Stimulated activated CD8-positive, alpha-beta memory T cell treated with anti-CD3 and anti-CD28 coated beads, Interleukin-2, amount 100 ng/mL, for 48 hours (primary cell): ENCODE results near the gene CHRDL1.

Experiments used
- DNase-seq, 2 donors: peaks; one replicate each; pipeline ENCODE4 v3.0.0-alpha.2; 2020; ENCODE audit warnings: low read depth in 2 of 2

CHRDL1 gene

DNA sequence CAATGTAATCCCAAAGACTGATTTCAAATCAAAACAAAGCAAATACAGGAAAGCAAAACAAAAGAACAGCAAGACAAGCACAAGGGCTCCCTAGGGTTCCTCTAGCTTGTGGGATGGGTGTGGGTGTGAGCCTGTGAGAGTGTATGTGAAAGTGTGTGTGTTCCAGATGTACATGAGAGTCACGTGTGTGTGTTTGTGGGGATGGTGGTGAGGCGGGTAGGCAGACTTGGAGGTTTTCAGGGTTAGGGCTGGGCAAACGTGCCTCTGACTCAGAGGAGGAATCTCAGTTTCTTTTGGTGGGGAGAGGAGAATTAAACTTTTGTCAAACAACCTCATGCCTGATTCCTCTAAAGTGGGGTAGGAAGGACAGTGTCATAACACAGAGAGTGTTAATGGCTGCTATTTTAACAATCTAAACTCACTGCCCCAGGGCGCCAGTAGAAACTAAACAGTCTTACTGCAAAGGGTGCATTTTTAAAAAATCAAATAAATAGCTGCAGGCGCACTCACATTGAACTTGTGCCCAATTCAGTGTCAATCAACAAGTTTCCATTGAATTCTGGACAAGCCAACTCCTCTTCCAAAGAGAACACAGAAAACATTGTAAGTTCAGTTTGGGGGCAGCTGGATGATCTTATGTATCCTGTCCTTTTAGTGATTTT lies 51.8 kb downstream of the CHRDL1 start:
- DNase-seq: no peak

DNA sequence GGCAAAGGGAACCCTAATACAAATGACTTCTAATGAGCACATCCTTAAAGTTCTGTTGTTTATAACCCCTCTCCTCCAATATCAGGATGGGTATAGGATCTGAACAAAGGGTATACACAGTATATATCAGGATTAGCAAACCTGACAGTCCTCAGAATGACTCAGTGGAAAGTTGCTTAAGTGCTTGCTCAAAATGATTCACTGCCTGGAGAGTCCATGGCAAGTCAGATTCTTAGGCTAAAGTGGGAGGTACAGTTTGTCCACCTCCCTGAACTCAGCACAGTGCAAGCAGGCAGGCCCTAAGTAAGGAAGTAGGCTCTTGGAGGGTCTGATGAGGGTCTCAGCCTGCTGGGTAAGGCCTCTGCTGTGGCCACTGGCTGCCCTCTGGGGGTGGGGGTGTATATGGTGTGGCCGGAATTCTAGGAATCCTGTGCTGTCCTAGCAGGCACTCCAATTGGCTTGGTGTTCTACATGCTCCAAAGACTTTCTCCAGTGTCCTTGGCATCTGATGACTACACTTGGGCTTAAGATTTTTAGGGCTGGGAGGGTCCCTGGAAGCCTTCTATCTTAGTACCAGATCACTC lies 54.3 kb downstream of the CHRDL1 start:
- no peak for DNase-seq

DNA sequence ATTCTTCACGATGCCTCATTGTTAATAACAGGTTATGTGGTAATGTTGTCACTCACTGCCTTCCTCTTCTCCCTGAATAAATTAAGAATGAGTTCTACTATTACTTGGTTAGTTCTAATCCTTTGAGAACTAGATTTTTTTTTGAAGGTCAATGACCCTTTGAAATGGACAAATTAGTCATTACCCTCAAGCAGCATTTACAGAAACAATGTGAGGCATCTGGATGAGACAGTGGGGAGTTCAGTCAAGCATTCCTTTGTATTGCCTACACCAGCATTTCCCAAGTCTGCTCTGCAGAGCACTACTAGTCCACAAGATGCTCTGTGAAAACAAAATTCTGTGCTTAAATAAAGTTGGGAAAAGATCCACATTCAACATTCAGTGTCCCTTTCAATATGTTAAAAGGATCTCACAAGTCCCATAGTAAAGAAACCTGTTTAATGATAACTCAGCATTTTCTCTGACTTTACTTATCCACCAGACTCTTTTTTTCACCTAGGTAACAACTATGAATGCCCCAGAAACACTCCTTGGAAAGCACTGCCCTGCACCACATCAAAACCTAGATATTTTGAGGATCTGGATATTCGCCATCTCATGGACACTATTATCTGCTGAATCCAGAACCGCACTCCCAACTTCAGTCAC lies 60.6 kb downstream of the CHRDL1 start:
- DNase-seq: no peak

DNA sequence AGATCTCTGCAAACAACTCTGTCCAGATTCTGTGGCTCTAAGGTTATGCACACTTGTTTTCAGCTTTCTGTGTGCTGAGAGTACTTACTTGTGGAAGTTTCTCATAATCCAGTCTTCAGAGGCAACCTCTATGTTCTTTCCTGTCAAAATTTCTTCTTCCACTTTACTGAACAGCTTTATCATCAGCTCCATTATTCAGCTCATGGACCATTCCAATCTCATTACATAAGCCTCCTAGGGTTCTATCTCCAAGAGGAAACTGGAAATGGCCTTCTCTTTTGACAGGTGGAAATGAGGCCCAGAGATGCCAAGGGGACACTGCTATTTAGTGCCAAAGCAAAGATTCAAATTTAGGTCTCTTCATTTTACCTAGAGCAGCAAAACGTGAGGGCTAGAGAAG lies 61.3 kb downstream of the CHRDL1 start:
- DNase-seq: no peak

DNA sequence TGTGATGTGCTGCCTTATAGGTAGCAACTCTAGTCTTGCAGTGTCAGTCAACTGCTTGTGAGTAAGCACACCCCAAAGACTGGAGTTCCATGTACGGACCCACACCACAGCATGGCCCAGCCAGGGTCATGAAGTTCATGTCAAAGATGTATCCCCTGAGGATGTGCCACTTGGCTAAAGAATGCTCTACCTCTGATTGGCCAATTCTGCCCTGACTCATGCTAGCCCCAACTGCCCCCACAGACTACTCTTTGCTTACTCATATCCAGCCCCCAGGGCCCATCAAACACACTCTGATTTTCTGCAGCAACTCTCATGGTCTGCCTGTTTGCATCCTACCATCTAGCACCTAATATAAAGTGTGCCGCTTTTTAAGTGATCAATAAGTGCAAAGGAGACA lies 62.5 kb downstream of the CHRDL1 start:
- DNase-seq: no peak

DNA sequence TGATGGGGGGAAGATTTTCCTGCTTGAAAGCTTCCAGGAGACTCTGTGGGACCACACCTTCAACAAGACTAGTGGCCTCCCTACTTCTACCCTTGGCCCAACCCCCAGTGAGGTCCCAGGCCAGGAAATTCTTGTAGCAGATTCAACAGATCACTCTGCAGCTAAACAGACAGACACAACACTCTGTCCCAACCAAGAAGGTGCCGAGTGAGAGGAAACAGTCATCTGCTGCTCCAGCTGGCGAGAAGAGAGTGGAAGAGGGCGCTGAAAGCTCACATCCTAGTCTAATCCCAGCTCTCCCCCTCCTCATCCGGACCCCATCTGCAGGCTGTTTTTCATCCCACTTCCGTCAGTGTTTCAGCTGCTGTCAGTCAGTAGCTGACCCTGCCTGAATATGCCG lies 63.4 kb downstream of the CHRDL1 start:
- DNase-seq: no peak

DNA sequence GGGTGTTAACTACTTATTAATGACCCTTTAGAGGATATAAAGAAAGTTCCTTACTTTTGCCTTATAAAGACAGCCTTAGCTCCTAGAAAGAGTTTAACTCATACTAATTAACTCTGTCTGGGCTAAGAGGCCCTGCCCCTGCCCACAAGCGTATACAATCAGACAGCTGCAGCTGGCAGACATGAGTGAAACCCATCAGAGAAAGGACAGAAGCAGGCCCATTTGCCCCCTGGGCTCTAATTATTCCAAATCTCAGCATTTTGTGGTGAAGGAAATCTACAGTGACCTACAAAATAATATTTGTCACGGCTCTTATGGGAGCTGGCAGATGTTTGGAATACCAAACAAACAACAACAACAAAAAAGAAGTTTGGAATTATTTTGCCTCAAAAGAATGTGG lies 71.8 kb downstream of the CHRDL1 start:
- DNase-seq: no peak

DNA sequence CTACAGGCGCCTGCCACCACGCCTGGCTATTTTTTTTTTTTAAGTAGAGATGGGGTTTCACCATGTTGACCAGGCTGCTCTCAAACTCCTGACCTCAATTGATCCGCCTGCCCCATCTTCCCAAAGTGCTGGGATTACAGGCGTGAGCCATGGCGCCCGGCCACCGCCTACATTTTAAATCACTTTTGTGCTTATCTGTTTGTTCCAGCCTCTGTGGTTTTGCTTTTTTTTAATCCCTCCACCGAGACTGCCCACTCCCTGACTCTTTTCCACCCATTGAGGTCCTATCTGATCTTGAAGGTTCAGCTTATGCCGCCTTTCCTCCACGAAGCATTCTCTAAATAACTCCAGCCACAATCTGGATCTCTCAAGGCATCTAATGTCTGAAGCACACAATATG lies 73.5 kb downstream of the CHRDL1 start:
- DNase-seq: no peak

DNA sequence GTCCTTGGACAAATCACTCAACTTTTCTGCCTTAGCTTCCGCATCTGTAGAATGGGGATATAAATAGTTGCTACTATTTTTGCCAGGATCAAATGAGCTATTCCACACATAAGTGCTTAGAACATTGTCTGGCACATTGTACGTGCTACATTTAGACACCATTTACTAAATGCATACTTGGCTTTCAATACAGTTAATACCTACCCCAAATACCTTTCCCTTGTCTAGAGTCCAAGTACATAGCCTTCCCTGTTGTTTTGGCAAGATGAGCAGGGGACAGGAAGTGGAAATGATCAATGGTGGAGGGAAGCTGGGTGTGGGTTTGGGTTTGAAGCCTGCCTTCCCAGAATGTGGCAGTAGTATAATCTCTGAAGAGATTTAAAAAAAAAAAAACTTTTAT lies 82.0 kb downstream of the CHRDL1 start:
- no peak for DNase-seq

DNA sequence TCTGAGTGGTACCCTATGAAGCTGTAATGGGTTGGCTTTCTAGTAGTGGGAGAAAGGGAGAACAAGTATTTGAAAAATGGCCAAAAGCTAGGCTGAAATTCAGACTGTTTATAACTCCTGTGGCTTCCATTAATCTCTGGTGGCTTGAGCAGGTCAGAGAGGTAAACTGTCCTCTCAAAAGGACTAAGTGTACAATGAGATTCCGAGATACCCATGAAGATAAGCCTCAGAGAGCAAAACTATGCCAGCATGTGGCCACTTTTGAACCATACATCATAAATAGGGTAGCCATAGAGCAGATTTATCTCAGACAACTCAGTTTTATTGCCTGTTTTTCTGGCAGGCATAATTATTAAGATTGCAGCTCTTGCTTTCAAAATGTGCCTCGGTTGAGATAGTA lies 89.2 kb downstream of the CHRDL1 start:
- DNase-seq: no peak

DNA sequence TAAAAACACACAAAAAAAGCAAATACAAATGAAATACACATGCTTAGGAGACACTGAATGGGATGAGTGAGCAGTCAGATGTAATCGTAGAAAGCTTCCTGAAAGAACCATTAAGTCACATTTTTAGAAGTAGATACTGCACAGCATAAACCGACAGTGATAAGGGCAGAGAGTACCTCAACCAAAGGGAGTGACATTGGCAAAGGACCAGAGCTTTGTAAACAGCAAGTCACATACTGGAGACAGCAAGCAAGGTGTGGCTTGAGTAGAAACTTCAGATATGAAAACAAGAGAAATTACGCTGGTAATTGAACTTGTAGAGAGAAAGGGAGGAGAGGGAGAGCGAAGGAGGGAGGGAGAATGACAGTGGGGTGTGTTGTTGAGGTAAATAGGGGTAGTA lies 92.0 kb downstream of the CHRDL1 start:
- no peak for DNase-seq

DNA sequence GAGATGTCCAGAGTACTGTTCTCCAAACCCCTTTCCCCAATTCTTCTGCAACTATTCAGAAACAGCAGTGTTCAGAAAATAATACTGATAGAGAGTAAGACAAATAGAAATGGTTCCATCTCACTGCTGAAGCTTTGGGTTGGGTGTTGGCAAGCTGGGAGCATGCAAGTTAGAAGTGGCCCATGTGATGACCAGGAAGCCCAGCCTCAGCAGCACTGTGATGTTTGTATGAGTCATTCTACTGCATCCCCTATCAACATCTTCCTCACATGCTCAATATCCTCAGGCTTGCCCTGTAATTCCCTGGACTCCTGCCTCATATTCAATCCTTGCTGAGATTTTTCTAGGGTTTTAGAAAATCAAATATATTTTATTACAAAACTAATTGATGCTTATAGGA lies 96.5 kb downstream of the CHRDL1 start:
- DNase-seq: no peak

DNA sequence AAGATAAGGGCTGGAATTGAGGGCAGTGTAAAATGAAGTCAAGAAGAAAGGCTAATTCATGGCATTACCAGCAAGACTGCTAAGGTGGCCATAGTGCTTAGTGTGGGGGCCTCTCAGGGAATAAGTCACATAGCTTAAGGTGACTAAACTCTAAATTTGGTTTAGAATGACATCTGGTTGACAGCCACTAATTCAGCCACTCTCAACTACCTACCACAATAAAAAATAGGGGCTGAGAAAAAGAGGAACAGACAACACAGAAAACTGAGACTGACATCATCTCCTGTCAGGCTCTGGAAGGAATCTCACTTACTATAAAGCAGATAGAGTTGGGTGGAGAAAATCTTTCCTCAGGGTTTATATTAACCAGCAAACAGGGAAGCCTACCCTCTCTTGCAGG lies 96.9 kb downstream of the CHRDL1 start:
- no peak for DNase-seq

DNA sequence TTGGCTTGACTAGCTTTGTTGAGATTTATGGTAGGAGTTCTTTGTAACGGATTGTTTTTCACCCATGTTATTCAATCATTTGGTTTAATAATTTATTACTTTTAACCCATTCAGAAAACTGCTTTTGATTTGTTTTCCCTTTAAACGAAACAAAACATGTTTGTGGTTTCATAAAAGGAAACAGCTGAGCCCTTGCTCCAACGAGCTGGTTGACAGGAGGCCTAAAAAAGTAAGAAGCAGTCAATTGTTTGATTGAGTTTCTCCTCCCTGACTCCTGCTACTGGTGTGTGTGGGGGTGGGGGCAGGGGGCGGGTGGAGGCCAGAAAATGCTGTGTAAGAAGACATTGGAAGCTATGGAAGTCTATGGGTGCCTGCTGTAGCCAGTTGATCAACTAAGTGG lies 102.8 kb downstream of the CHRDL1 start:
- no peak for DNase-seq

DNA sequence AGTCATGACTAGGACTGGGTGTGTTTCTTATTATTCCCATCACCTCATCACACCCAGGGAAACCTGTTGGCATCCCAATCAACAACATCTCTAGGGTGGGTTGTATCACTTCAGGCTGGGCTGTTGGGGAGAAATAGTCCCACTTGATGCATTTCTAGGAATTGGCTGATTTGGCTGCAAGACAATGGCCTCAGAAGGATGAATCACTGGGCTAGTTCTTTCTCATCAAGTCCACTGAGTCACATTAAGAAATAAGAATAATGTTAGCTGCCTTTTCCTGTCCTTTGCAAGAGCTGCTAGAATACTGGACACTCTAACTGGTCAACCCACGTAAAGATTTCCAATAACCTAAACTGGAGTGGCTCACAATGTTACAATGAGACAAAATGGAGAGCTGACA lies 104.2 kb downstream of the CHRDL1 start:
- no peak for DNase-seq

DNA sequence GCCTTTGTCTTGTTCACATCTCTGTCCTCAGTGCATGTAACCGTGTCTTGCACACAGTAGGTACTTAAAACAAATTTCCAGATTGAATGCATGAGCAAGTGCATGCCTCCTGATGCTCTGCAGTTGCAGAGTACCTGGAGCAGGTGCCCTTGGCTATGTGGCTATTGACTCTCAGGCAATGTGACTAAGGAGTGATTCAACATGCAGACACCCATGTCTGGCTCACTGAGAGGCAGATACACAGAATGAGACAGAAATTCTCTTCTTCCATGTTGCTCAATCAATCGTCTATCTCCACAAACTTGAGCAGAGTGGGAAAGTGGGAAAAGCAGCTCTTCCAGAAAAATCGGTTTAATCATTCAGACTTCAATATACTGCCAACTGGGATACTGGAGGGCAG lies 111.0 kb downstream of the CHRDL1 start:
- DNase-seq: no peak

DNA sequence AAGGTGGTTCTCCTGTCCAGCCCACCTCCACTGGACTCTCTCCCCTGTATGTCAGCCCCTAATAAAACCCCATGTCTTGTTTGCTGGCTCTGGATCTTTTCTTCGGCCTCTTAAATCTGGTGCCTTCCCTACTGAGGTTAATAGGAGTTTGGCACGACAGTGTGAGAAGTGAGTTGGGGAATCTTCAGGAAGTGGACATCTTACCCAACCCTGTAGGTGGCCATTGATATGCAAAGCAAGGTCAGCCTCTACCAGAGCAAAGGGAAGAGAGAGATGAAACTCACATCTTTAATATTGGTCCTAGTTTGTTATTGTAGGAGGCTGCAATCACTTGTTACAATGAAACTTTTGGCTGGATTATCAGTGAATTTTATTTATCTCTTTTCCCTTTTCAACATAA lies 111.7 kb downstream of the CHRDL1 start:
- DNase-seq: no peak

DNA sequence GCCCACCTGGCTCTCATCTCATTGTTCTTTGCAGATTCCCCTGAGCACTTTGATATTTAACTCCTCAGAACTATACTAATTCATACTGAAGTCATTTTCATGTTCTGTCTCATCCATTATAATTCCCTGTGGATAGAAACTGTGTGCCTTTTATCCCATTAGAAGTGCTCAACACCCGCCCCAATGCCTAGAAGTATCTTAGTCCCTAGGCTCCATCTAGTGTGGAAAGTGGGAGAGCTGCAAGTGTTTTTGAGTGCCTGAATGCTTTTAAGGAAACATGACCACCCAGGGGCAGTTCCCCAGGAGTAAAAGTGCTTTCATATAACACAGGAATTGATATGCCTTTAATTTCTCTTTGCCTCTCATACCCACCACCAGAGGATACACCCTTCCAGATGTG lies 117.0 kb downstream of the CHRDL1 start:
- DNase-seq: no peak

DNA sequence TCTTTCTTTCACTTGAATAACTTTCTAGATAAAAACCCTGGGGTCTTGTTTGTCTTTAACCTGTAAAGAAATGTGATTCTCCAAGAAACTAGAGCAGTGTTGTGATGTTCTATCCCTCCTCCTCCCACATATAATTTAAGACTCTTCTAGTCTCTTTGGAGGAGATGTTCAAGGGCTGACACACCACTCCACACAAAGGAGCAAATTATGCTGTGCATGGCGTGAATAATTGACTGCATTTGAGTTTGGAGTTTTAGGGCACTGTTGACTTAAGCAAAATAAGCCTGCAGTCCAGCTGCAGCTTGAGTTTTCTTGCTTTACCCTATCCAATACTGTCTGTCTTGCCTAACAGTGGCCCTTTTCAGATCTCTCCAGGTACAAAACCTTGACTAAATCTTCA lies 119.7 kb downstream of the CHRDL1 start:
- no peak for DNase-seq

DNA sequence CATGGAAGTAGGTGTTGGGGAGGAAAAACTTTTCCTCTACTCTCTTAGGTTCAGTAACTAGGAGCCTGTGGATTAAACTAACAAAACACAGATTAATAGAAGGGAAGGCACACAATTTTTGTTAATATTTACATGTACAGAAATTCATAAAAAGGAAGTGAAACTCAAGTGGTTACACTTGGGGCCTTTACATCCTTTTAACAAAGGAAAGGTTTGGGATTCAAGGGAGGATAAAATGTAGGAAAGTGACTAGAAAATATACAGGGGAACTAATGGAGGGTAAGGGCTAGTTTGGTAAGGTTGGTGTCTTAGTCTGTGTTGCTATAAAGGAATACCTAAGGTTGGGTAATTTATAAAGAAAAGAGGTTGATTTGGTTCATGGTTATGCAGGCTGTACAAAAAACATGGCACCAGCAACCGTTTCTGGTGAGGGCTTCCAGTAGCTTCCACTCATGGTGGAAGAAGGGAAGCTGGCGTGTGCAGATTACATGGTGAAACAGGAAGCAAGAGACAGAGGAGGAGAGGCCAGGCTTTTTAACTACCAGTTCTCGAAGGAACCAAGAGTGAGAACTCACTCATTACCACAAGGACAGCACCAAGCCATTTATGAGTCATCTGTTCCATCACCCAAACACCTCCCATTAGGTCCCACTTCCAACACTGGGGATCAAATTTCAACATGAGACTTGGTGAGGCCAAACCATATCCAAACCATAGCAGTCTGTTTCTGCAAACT lies 124.4 kb downstream of the CHRDL1 start:
- DNase-seq: no peak

DNA sequence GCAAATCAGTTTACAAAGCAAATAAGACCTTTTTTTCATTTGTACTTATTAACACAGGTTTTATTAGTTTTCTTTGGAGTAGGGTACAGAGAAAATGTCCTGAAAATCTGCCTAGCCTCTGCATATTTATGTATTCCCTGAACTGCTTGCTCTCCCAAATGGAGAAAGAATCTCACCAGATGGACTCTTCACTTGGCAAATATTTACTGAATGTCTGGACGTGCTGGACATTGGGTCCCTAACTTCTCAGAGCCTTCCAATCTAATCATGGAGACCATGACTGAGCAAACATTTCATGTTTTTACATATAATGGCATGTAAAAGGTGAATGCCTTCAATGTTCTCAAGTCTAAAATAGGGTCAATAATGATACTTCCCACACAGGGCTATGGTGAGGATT lies 126.0 kb downstream of the CHRDL1 start:
- DNase-seq: no peak

DNA sequence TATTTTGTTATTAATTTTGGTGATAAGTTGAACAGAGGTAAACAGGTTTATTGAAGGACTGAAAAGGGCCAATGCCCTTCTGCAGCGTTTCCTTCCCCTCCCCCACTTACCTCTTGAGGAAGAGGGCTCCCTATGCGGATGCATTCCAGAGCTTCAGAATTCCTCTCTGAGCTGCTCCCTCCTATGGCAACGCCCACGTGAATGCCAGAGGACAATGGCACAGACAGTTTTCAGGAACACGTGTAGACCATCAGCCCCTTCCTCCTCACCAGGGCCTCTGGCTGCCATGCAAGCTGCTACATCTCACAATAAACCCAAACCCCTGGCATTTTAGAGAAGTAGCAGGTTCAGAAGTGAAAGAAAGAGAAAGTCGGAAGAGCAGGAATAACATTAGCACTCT lies 127.9 kb downstream of the CHRDL1 start:
- no peak for DNase-seq
